Measurements from ENCODE around the gene ZBTB7C. TPM values are rescaled to one million over a fixed set of nuclear protein-coding genes. Genes with fewer than 3 reads are reported as not detected.

The ZBTB7C gene
- total and polyA plus RNA-seq, 3 experiments from 2014 or later = 0.13 TPM; not detected in 2

- Mint-ChIP-seq H3K36me3 (peaks cover 0 to 1% (median 0%) of the 10 kb centered on the region in 3 donors), H3K4me1 (no peaks in the 10 kb centered on the region), H3K27ac (no peak overlapping the region), H3K4me3 (no peak overlapping the region), H3K9me3 (no peaks in the 10 kb centered on the region), H3K27me3 (peaks cover 10 to 45% of the 10 kb centered on the region in 2 donors)
- CTCF ChIA-PET = no interaction called here
- Histone ChIP-seq H3K9me3 (ENCODE audit: low read length) (no peaks in the 10 kb centered on the region), H3K36me3 (ENCODE audit: insufficient read depth, low read length) (no peaks in the 10 kb centered on the region), H3K27ac (ENCODE audit: low read depth, low read length) (no peak overlapping the region), H3K27me3 (ENCODE audit: insufficient read depth, low read length, poor library complexity, severe bottlenecking) (no peaks in the 10 kb centered on the region), H3K4me1 (ENCODE audit: insufficient read depth, low read length) (no peaks in the 10 kb centered on the region), H3K4me3 (ENCODE audit: low read length) (no peak overlapping the region)
- POLR2A ChIA-PET = no interaction called here
- no peak for DNase-seq
Measured at GRCh38 chr18:48186861-48187260, 222.3 kb downstream of the ZBTB7C start.

- Mint-ChIP-seq H3K9me3 (no peaks in the 10 kb centered on the region), H3K4me1 (no peaks in the 10 kb centered on the region), H3K36me3 (peaks cover 0 to 1% (median 0%) of the 10 kb centered on the region in 3 donors), H3K27me3 (peaks cover 10 to 45% of the 10 kb centered on the region in 2 donors), H3K27ac (no peak overlapping the region), H3K4me3 (no peak overlapping the region)
- no peak for DNase-seq
- Histone ChIP-seq H3K9me3 (ENCODE audit: low read length) (no peaks in the 10 kb centered on the region), H3K4me1 (ENCODE audit: insufficient read depth, low read length) (no peaks in the 10 kb centered on the region), H3K27me3 (ENCODE audit: insufficient read depth, low read length, poor library complexity, severe bottlenecking) (no peaks in the 10 kb centered on the region), H3K27ac (ENCODE audit: low read depth, low read length) (no peak overlapping the region), H3K36me3 (ENCODE audit: insufficient read depth, low read length) (no peaks in the 10 kb centered on the region), H3K4me3 (ENCODE audit: low read length) (no peak overlapping the region)
- ChIA-PET CTCF (no interaction called here), POLR2A (no interaction called here)
Measured at GRCh38 chr18:48186131-48186766, 222.9 kb downstream of the ZBTB7C start.

DNA sequence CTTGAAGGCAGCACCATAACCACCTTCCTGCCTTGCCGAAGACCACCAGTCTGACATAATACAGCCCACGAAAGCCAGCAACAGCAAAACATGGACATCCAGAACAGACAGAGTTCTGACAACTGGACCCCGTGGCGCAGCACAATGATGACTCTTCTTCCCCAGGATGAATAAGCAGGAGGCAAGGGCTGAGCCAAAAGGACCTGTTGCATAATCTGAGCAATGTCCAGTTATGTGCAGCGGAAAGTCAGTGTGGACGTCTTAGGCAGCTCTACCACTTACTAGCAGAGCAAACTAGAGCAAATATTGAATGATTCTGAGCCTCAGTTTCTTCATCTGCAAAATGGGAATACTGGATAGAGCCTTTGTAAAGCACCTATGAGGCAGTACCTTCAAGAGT, 225.1 kb downstream of the ZBTB7C start:
- Mint-ChIP-seq H3K27ac (no peak overlapping the region), H3K36me3 (peaks cover 0 to 1% (median 0%) of the 10 kb centered on the region in 3 donors), H3K4me3 (no peak overlapping the region), H3K27me3 (peaks cover 9 to 45% of the 10 kb centered on the region in 2 donors), H3K9me3 (no peaks in the 10 kb centered on the region), H3K4me1 (no peaks in the 10 kb centered on the region)
- no peak overlapping the region for H3K4me3 ChIP-seq (ENCODE audit: low read length)
- ChIA-PET POLR2A (no interaction called here), CTCF (no interaction called here)
- no peaks in the 10 kb centered on the region for H3K27me3 ChIP-seq (ENCODE audit: insufficient read depth, low read length, poor library complexity, severe bottlenecking)
- no peaks in the 10 kb centered on the region for H3K9me3 ChIP-seq (ENCODE audit: low read length)
- no peaks in the 10 kb centered on the region for H3K4me1 ChIP-seq (ENCODE audit: insufficient read depth, low read length)
- no peak for DNase-seq
- no peak overlapping the region for H3K27ac ChIP-seq (ENCODE audit: low read depth, low read length)
- H3K36me3 ChIP-seq (ENCODE audit: insufficient read depth, low read length) = no peaks in the 10 kb centered on the region

- no peaks in the 10 kb centered on the region for H3K4me1 ChIP-seq (ENCODE audit: insufficient read depth, low read length)
- H3K27ac Mint-ChIP-seq = no peak overlapping the region
- H3K27me3 ChIP-seq (ENCODE audit: insufficient read depth, low read length, poor library complexity, severe bottlenecking) = no peaks in the 10 kb centered on the region
- no peak for DNase-seq
- no peaks in the 10 kb centered on the region for H3K36me3 ChIP-seq (ENCODE audit: insufficient read depth, low read length)
- H3K27ac ChIP-seq (ENCODE audit: low read depth, low read length) = no peak overlapping the region
- H3K9me3 ChIP-seq (ENCODE audit: low read length) = no peaks in the 10 kb centered on the region
- peaks cover 9 to 42% of the 10 kb centered on the region in 2 donors for H3K27me3 Mint-ChIP-seq
- no peaks in the 10 kb centered on the region for H3K4me1 Mint-ChIP-seq
- CTCF ChIA-PET = no interaction called here
- no peaks in the 10 kb centered on the region for H3K9me3 Mint-ChIP-seq
- POLR2A ChIA-PET = no interaction called here
- no peak overlapping the region for H3K4me3 Mint-ChIP-seq
- peaks cover 0 to 1% (median 0%) of the 10 kb centered on the region in 3 donors for H3K36me3 Mint-ChIP-seq
- H3K4me3 ChIP-seq (ENCODE audit: low read length) = no peak overlapping the region
Measured at GRCh38 chr18:48183613-48184012, 225.6 kb downstream of the ZBTB7C start.

GRCh38 chr18:48182779-48183178, 226.4 kb downstream of the ZBTB7C start:
- no peak overlapping the region for H3K4me3 Mint-ChIP-seq
- H3K4me3 ChIP-seq (ENCODE audit: low read length) = no peak overlapping the region
- H3K4me1 ChIP-seq (ENCODE audit: insufficient read depth, low read length) = no peaks in the 10 kb centered on the region
- H3K36me3 Mint-ChIP-seq = peaks cover 0 to 1% (median 0%) of the 10 kb centered on the region in 3 donors
- CTCF ChIA-PET = interaction anchor here (1.7 kb wide), 1 partner anchor 17 kb away, joined by 3 read pairs; no protein-coding TSS in a partner anchor
- H3K27me3 Mint-ChIP-seq = peaks cover 9 to 37% of the 10 kb centered on the region in 2 donors
- POLR2A ChIA-PET = no interaction called here
- DNase-seq = no peak
- H3K9me3 ChIP-seq (ENCODE audit: low read length) = no peaks in the 10 kb centered on the region
- H3K36me3 ChIP-seq (ENCODE audit: insufficient read depth, low read length) = no peaks in the 10 kb centered on the region
- no peak overlapping the region for H3K27ac Mint-ChIP-seq
- H3K27ac ChIP-seq (ENCODE audit: low read depth, low read length) = no peak overlapping the region
- no peaks in the 10 kb centered on the region for H3K9me3 Mint-ChIP-seq
- H3K4me1 Mint-ChIP-seq = no peaks in the 10 kb centered on the region
- no peaks in the 10 kb centered on the region for H3K27me3 ChIP-seq (ENCODE audit: insufficient read depth, low read length, poor library complexity, severe bottlenecking)

- no peaks in the 10 kb centered on the region for H3K9me3 ChIP-seq (ENCODE audit: low read length)
- DNase-seq = no peak
- CTCF ChIA-PET = interaction anchor here (0.9 to 1.7 kb wide), 2 partner anchors 10 to 16 kb away, joined by 3 read pairs; no protein-coding TSS in a partner anchor
- H3K36me3 ChIP-seq (ENCODE audit: insufficient read depth, low read length) = no peaks in the 10 kb centered on the region
- Mint-ChIP-seq H3K27ac (no peak overlapping the region), H3K27me3 (peaks cover 5 to 34% of the 10 kb centered on the region in 2 donors), H3K9me3 (no peaks in the 10 kb centered on the region), H3K4me3 (no peak overlapping the region), H3K36me3 (peaks cover 0 to 1% (median 0%) of the 10 kb centered on the region in 3 donors), H3K4me1 (no peaks in the 10 kb centered on the region)
- POLR2A ChIA-PET = no interaction called here
- H3K27me3 ChIP-seq (ENCODE audit: insufficient read depth, low read length, poor library complexity, severe bottlenecking) = no peaks in the 10 kb centered on the region
- H3K4me3 ChIP-seq (ENCODE audit: low read length) = no peak overlapping the region
- no peaks in the 10 kb centered on the region for H3K4me1 ChIP-seq (ENCODE audit: insufficient read depth, low read length)
- no peak overlapping the region for H3K27ac ChIP-seq (ENCODE audit: low read depth, low read length)
Measured at GRCh38 chr18:48181857-48182256, 227.3 kb downstream of the ZBTB7C start.

DNA sequence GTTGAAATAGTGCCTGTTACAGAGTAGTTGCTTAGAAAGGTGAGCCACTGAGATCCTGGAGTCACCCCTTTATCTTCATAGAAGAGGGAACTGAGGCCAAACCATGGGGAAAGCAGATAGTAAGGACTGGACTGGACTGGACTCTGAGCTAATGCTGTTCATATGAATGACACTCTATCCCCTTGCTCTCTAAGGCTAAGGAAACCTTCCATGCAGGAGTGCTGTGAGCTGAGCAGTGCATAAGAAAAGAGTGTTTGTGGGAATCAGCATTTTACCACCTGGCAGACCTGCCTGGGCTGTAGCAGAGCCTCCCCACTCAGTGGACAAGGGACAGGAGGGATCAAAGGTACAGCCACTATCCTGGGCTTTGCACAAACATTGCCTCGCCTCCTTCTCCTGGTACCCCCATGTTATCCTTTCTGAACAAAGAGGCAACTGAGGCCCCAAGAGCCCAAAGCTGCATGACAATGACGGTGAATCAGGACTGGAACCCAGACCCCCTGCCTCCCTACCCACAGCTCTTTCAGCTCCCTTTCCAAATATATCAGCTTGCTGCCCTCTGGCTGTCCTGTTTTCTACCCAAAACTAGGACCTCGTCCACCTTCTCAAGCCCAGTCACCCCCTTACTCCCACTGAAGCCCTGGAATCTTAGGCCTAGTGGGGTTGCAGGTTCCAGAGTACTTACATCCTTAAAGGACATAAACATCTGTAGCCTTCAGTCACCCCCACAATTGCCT, 227.9 kb downstream of the ZBTB7C start:
- H3K36me3 Mint-ChIP-seq = peaks cover 0 to 1% (median 0%) of the 10 kb centered on the region in 3 donors
- H3K4me3 ChIP-seq (ENCODE audit: low read length) = no peak overlapping the region
- H3K27me3 ChIP-seq (ENCODE audit: insufficient read depth, low read length, poor library complexity, severe bottlenecking) = no peaks in the 10 kb centered on the region
- H3K27me3 Mint-ChIP-seq = peaks cover 2 to 29% of the 10 kb centered on the region in 2 donors
- H3K36me3 ChIP-seq (ENCODE audit: insufficient read depth, low read length) = no peaks in the 10 kb centered on the region
- H3K9me3 Mint-ChIP-seq = no peaks in the 10 kb centered on the region
- H3K9me3 ChIP-seq (ENCODE audit: low read length) = no peaks in the 10 kb centered on the region
- H3K27ac ChIP-seq (ENCODE audit: low read depth, low read length) = no peak overlapping the region
- no peak overlapping the region for H3K27ac Mint-ChIP-seq
- ChIA-PET CTCF (interaction anchor here (1.7 kb wide), 1 partner anchor 15 kb away, joined by 3 read pairs; no protein-coding TSS in a partner anchor), POLR2A (no interaction called here)
- no peak for DNase-seq
- H3K4me3 Mint-ChIP-seq = no peak overlapping the region
- no peaks in the 10 kb centered on the region for H3K4me1 ChIP-seq (ENCODE audit: insufficient read depth, low read length)
- H3K4me1 Mint-ChIP-seq = no peaks in the 10 kb centered on the region

- H3K4me1 ChIP-seq (ENCODE audit: insufficient read depth, low read length) = no peaks in the 10 kb centered on the region
- peaks cover 2 to 15% of the 10 kb centered on the region in 2 donors for H3K27me3 Mint-ChIP-seq
- H3K9me3 Mint-ChIP-seq = no peaks in the 10 kb centered on the region
- H3K36me3 Mint-ChIP-seq = peaks cover 0 to 1% (median 0%) of the 10 kb centered on the region in 3 donors
- no peak overlapping the region for H3K4me3 Mint-ChIP-seq
- H3K27ac Mint-ChIP-seq = no peak overlapping the region
- ChIA-PET POLR2A (no interaction called here), CTCF (no interaction called here)
- no peaks in the 10 kb centered on the region for H3K4me1 Mint-ChIP-seq
- H3K4me3 ChIP-seq (ENCODE audit: low read length) = no peak overlapping the region
- no peak for DNase-seq
- no peaks in the 10 kb centered on the region for H3K27me3 ChIP-seq (ENCODE audit: insufficient read depth, low read length, poor library complexity, severe bottlenecking)
- no peaks in the 10 kb centered on the region for H3K36me3 ChIP-seq (ENCODE audit: insufficient read depth, low read length)
- H3K9me3 ChIP-seq (ENCODE audit: low read length) = no peaks in the 10 kb centered on the region
- no peak overlapping the region for H3K27ac ChIP-seq (ENCODE audit: low read depth, low read length)
Measured at GRCh38 chr18:48179666-48180065, 229.5 kb downstream of the ZBTB7C start.
